A673 (cell line): ENCODE measurements around the gene F2RL3. TPM values are rescaled to one million over a fixed set of nuclear protein-coding genes. Genes with fewer than 3 reads are reported as not detected.
A peak's percentile ranks its signal among the peaks of the same experiment; 100 is the strongest.

Experiments used
- BruUV-seq: library from RNA; stranded (reverse); fragments of 400-500 nt; replicated peaks from 2 replicates; lab custom pipeline; 2021; lab: Mats Ljungman, UMichigan
- CTCF ChIA-PET: fragments of 300-600 bp; sonication (Branson Sonifier 250); formaldehyde crosslinking; loops from one replicate; lab custom pipeline; 2022; ENCODE audit warnings: antibody characterized with exemption; lab: Charles Lee
- POLR2A ChIA-PET: fragments of 300-600 bp; sonication (Branson Sonifier 250); formaldehyde crosslinking; loops from one replicate; lab custom pipeline; 2022; ENCODE audit warnings: antibody characterized with exemption; ENCODE audit not compliant: low non-redundant PET; lab: Charles Lee
- DNase-seq: peaks from one replicate; pipeline ENCODE4 v3.0.0-alpha.2; 2015; ENCODE audit warnings: low spot score
- H3K27ac ChIP-seq: fragments of 200-600 bp; sonication (generic); 2 replicates; pipeline ENCODE4 v1.5.1; 2016; ENCODE audit warnings: mixed run types, low read depth, mild to moderate bottlenecking, mixed read lengths, antibody characterized with exemption, low read length; ENCODE audit not compliant: poor library complexity, severe bottlenecking
- H3K27me3 ChIP-seq: fragments of 200-600 bp; sonication (generic); replicated peaks from 2 replicates; pipeline ENCODE4 v1.6.1; 2017; ENCODE audit warnings: mixed run types, low read depth, mild to moderate bottlenecking, mixed read lengths, antibody characterized with exemption, low read length; ENCODE audit not compliant: insufficient read depth, poor library complexity
- H3K36me3 ChIP-seq: fragments of 200-600 bp; sonication (generic); 2 replicates; pipeline ENCODE4 v1.6.1; 2016; ENCODE audit warnings: mixed run types, mild to moderate bottlenecking, mixed read lengths, antibody characterized with exemption, low read length; ENCODE audit not compliant: insufficient read depth, poor library complexity, severe bottlenecking
- H3K4me1 ChIP-seq: fragments of 200-600 bp; sonication (generic); 2 replicates; pipeline ENCODE4 v1.6.1; 2017; ENCODE audit warnings: mixed run types, mild to moderate bottlenecking, mixed read lengths, antibody characterized with exemption, low read length; ENCODE audit not compliant: insufficient read depth, poor library complexity, severe bottlenecking
- H3K4me3 ChIP-seq: fragments of 200-600 bp; sonication (generic); 2 replicates; pipeline ENCODE4 v1.5.1; 2016; ENCODE audit warnings: low read depth, mixed run types, mild to moderate bottlenecking, mixed read lengths, low read length; ENCODE audit not compliant: poor library complexity, severe bottlenecking
- H3K9me3 ChIP-seq: fragments of 200-600 bp; sonication (generic); 2 replicates; pipeline ENCODE4 v1.6.1; 2016; ENCODE audit warnings: mixed run types, low read depth, mild to moderate bottlenecking, mixed read lengths, antibody characterized with exemption, low read length; ENCODE audit not compliant: poor library complexity, severe bottlenecking
- CTCF ChIP-seq: fragments of 300-800, 200-600 bp; sonication (generic); conservative IDR thresholded peaks from 2 replicates; pipeline ENCODE4 v1.5.1; 2017; ENCODE audit warnings: low read depth, mild to moderate bottlenecking, antibody characterized with exemption, low read length, moderate library complexity, mixed read lengths
- EZH2 ChIP-seq: fragments of 200-600 bp; sonication (generic); IDR thresholded peaks from 2 replicates; pipeline ENCODE4 v1.6.1; 2017; ENCODE audit warnings: borderline replicate concordance, low read depth, mild to moderate bottlenecking, mixed read lengths, antibody characterized with exemption, low read length; ENCODE audit not compliant: poor library complexity, severe bottlenecking
- intact Hi-C: fragments of 100-400 bp; cut with micrococcal nuclease; formaldehyde crosslinking; loops from one replicate; pipeline ENCODE4 v1.10.0; 2022; ENCODE audit not compliant: unreplicated experiment
- total RNA-seq: library from RNA; stranded (reverse); gene quantifications from 2 replicates; pipeline ENCODE4 v1.2.3, GENCODE V29; 2021

The F2RL3 gene
- total RNA-seq, 1 experiment from 2014 or later: not detected

GRCh38 chr19:16897029-16897855, 8.4 kb downstream of the F2RL3 start:
- POLR2A ChIA-PET: no interaction called here
- TF ChIP-seq CTCF (no peak), EZH2 (no peak)
- Histone ChIP-seq H3K36me3 (no peaks in the 10 kb centered on the region), H3K4me3 (peak overlapping the region; percentile 65), H3K27ac (peak overlapping the region; percentile 47), H3K9me3 (no peaks in the 10 kb centered on the region), H3K4me1 (peaks cover 11% of the 10 kb centered on the region), H3K27me3 (no peaks in the 10 kb centered on the region)
- BruUV-seq: no TSS peak
- CTCF ChIA-PET: no interaction called here
- peak; percentile 89 for DNase-seq
- intact Hi-C loops: no loop called here

- Histone ChIP-seq H3K27me3 (no peaks in the 10 kb centered on the region), H3K36me3 (no peaks in the 10 kb centered on the region), H3K27ac (peak overlapping the region; percentile 47), H3K4me1 (peaks cover 11% of the 10 kb centered on the region), H3K9me3 (no peaks in the 10 kb centered on the region), H3K4me3 (peak overlapping the region; percentile 65)
- no TSS peak for BruUV-seq
- intact Hi-C loops: no loop called here
- TF ChIP-seq EZH2 (no peak), CTCF (no peak)
- CTCF ChIA-PET: interaction anchor here (0.7 kb wide), 1 partner anchor 1068 kb away, joined by 3 read pairs; no protein-coding TSS in a partner anchor
- no peak for DNase-seq
- POLR2A ChIA-PET: no interaction called here
Observed at GRCh38 chr19:16897856-16898161, 9.0 kb downstream of the F2RL3 start.

GRCh38 chr19:16898361-16899015, 9.7 kb downstream of the F2RL3 start:
- H3K4me1 ChIP-seq: peaks cover 11% of the 10 kb centered on the region
- intact Hi-C loops: no loop called here
- no peaks in the 10 kb centered on the region for H3K27me3 ChIP-seq
- TF ChIP-seq CTCF (no peak), EZH2 (no peak)
- H3K9me3 ChIP-seq: no peaks in the 10 kb centered on the region
- H3K36me3 ChIP-seq: no peaks in the 10 kb centered on the region
- no peak for DNase-seq
- POLR2A ChIA-PET: no interaction called here
- BruUV-seq: no TSS peak
- H3K27ac ChIP-seq: no peak overlapping the region
- H3K4me3 ChIP-seq: no peak overlapping the region
- CTCF ChIA-PET: interaction anchor here (0.6 to 0.7 kb wide), 2 partner anchors 489 to 1067 kb away, joined by 3 to 11 read pairs; no protein-coding TSS in a partner anchor
